IMR-90 (cell line): ENCODE data around the gene TBX1. TPM values are rescaled to one million over a fixed set of nuclear protein-coding genes. Genes with fewer than 3 reads are reported as not detected.

Experiments
- ATAC-seq: fragments of 200-7000 bp; cut with Tn5 transposase; 2 replicates; pipeline ENCODE4 v1.9.1; 2020; ENCODE audit warnings: low read depth, mild to moderate bottlenecking, moderate library complexity
- BruUV-seq: library from RNA; stranded (reverse); fragments of 400-500 nt; replicated peaks from 2 replicates; lab custom pipeline; 2021; lab: Mats Ljungman, UMichigan
- CTCF ChIA-PET: fragments of 300-600 bp; formaldehyde crosslinking; extraction: SDS; loops from one replicate; lab custom pipeline; 2021; ENCODE audit warnings: antibody characterized with exemption; lab: Yijun Ruan, JAX
- POLR2A ChIA-PET: fragments of 300-600 bp; sonication (Branson Sonifier 250); formaldehyde crosslinking; loops from one replicate; lab custom pipeline; 2022; ENCODE audit warnings: antibody characterized with exemption; ENCODE audit not compliant: unreplicated experiment; lab: Charles Lee
- DNase-seq: peaks from one replicate; pipeline ENCODE4 v3.0.0; 2013
- H2AFZ ChIP-seq: replicated peaks from 2 replicates; pipeline ENCODE3; 2013; ENCODE audit warnings: low read length, mild to moderate bottlenecking; ENCODE audit not compliant: poor library complexity
- H2AK5ac ChIP-seq: 2 replicates; pipeline ENCODE4 v1.6.1; 2013; ENCODE audit warnings: low read depth, low read length, inconsistent platforms
- H2AK9ac ChIP-seq: replicated peaks from 2 replicates; pipeline ENCODE3; 2013; ENCODE audit warnings: mild to moderate bottlenecking, low read depth, low read length, moderate library complexity; ENCODE audit not compliant: poor library complexity
- H2BK120ac ChIP-seq: 2 replicates; pipeline ENCODE4 v1.6.1; 2013; ENCODE audit warnings: low read depth, low read length, inconsistent platforms
- H2BK15ac ChIP-seq: 3 replicates; pipeline ENCODE4 v1.6.1; 2013; ENCODE audit warnings: low read depth, low read length, inconsistent platforms
- H2BK20ac ChIP-seq: 2 replicates; pipeline ENCODE4 v1.6.1; 2013; ENCODE audit warnings: low read depth, mild to moderate bottlenecking, inconsistent platforms, low read length, moderate library complexity
- H2BK5ac ChIP-seq: 2 replicates; pipeline ENCODE4 v1.6.1; 2013; ENCODE audit warnings: mild to moderate bottlenecking, low read depth, low read length, inconsistent platforms; ENCODE audit not compliant: poor library complexity, severe bottlenecking
- H3K14ac ChIP-seq: replicated peaks from 2 replicates; pipeline ENCODE4 v1.6.1; 2013; ENCODE audit warnings: low read depth, low read length, inconsistent platforms
- H3K18ac ChIP-seq: 2 replicates; pipeline ENCODE4 v1.6.1; 2013; ENCODE audit warnings: low read depth, low read length, control low read depth
- H3K23ac ChIP-seq: 2 replicates; pipeline ENCODE4 v1.6.1; 2013; ENCODE audit warnings: low read depth, low read length, inconsistent platforms
- H3K27ac ChIP-seq: 2 replicates; pipeline ENCODE4 v1.5.1; 2013; ENCODE audit warnings: mild to moderate bottlenecking, control low read depth, low read length; ENCODE audit not compliant: insufficient read depth
- H3K27me3 ChIP-seq: 2 replicates; pipeline ENCODE4 v1.6.1; 2013; ENCODE audit warnings: low read length; ENCODE audit not compliant: control insufficient read depth, insufficient read depth
- H3K36me3 ChIP-seq: 2 replicates; pipeline ENCODE4 v1.6.1; 2013; ENCODE audit warnings: low read length, mixed read lengths; ENCODE audit not compliant: control insufficient read depth, insufficient read depth
- H3K4ac ChIP-seq: 2 replicates; pipeline ENCODE4 v1.6.1; 2013; ENCODE audit warnings: low read depth, low read length, inconsistent platforms
- H3K4me1 ChIP-seq: 2 replicates; pipeline ENCODE4 v1.6.1; 2013; ENCODE audit warnings: low read length, mixed read lengths; ENCODE audit not compliant: control insufficient read depth, insufficient read depth
- H3K4me2 ChIP-seq: 2 replicates; pipeline ENCODE4 v1.6.1; 2013; ENCODE audit warnings: low read depth, mild to moderate bottlenecking, control low read depth, low read length, moderate library complexity
- H3K4me3 ChIP-seq: 2 replicates; pipeline ENCODE4 v1.5.1; 2013; ENCODE audit warnings: low read depth, mild to moderate bottlenecking, control low read depth, low read length, moderate library complexity; ENCODE audit not compliant: insufficient read depth
- H3K56ac ChIP-seq: 2 replicates; pipeline ENCODE4 v1.6.1; 2013; ENCODE audit warnings: low read length, inconsistent platforms; ENCODE audit not compliant: insufficient read depth; ENCODE audit errors: extremely low read depth
- H3K79me1 ChIP-seq, 2 experiments: 2 replicates each; pipeline ENCODE4 v1.6.1; 2013; ENCODE audit warnings: low read length in 2 of 2, inconsistent platforms in 1 of 2, low read depth in 1 of 2
- H3K9ac ChIP-seq: 2 replicates; pipeline ENCODE4 v1.6.1; 2013; ENCODE audit warnings: low read depth, low read length, control low read depth
- H3K9me1 ChIP-seq: 2 replicates; pipeline ENCODE4 v1.6.1; 2013; ENCODE audit warnings: low read length, inconsistent platforms; ENCODE audit not compliant: insufficient read depth
- H3K9me3 ChIP-seq: 2 replicates; pipeline ENCODE4 v1.6.1; 2013; ENCODE audit warnings: low read length; ENCODE audit not compliant: control insufficient read depth, insufficient read depth
- H4K20me1 ChIP-seq: 2 replicates; pipeline ENCODE4 v1.6.1; 2013; ENCODE audit warnings: low read length, inconsistent platforms; ENCODE audit not compliant: insufficient read depth
- H4K5ac ChIP-seq: 2 replicates; pipeline ENCODE4 v1.6.1; 2013; ENCODE audit warnings: mild to moderate bottlenecking, low read depth, low read length, control low read depth
- H4K8ac ChIP-seq, 2 experiments: 2 replicates each; pipeline ENCODE4 v1.6.1; 2013; ENCODE audit warnings: low read depth in 2 of 2, low read length in 2 of 2, control low read depth in 1 of 2, inconsistent platforms in 1 of 2
- H4K91ac ChIP-seq: 2 replicates; pipeline ENCODE4 v1.6.1; 2013; ENCODE audit warnings: low read depth, low read length, inconsistent platforms; ENCODE audit not compliant: insufficient read depth
- BHLHE40 ChIP-seq: fragments of 150-350 bp; IDR thresholded peaks from 2 replicates; pipeline ENCODE4 v1.6.1; 2016; ENCODE audit warnings: mild to moderate bottlenecking, low read depth, low read length
- CEBPB ChIP-seq: IDR thresholded peaks from 2 replicates; pipeline ENCODE4 v1.6.1; 2012; ENCODE audit warnings: low read depth, low read length, improper control_type of control experiment
- CHD1 ChIP-seq: IDR thresholded peaks from 2 replicates; pipeline ENCODE4 v1.6.1; 2012; ENCODE audit warnings: low read depth, low read length, improper control_type of control experiment
- CTCF ChIP-seq: conservative IDR thresholded peaks from 2 replicates; pipeline ENCODE4 v1.5.1; 2012; ENCODE audit warnings: mild to moderate bottlenecking, low read depth, low read length, improper control_type of control experiment
- ELK1 ChIP-seq: fragments of 150-350 bp; IDR thresholded peaks from 2 replicates; pipeline ENCODE4 v1.6.1; 2016; ENCODE audit warnings: low read depth, mild to moderate bottlenecking, low read length, moderate library complexity, borderline replicate concordance
- FOS ChIP-seq: fragments of 150-350 bp; IDR thresholded peaks from 2 replicates; pipeline ENCODE4 v1.6.1; 2016; ENCODE audit warnings: low read depth, low read length
- MAZ ChIP-seq: IDR thresholded peaks from 2 replicates; pipeline ENCODE4 v1.6.1; 2012; ENCODE audit warnings: low read depth, mild to moderate bottlenecking, low read length, improper control_type of control experiment, moderate library complexity, borderline replicate concordance
- MXI1 ChIP-seq: IDR thresholded peaks from 2 replicates; pipeline ENCODE4 v1.6.1; 2012; ENCODE audit warnings: low read depth, mild to moderate bottlenecking, low read length, moderate library complexity, borderline replicate concordance
- POLR2A ChIP-seq: IDR thresholded peaks from 2 replicates; pipeline ENCODE4 v1.6.1; 2012; ENCODE audit warnings: mild to moderate bottlenecking, low read depth, low read length
- RAD21 ChIP-seq: IDR thresholded peaks from 2 replicates; pipeline ENCODE4 v1.6.1; 2012; ENCODE audit warnings: low read length, improper control_type of control experiment
- RCOR1 ChIP-seq: IDR thresholded peaks from 2 replicates; pipeline ENCODE4 v1.6.1; 2012; ENCODE audit warnings: mild to moderate bottlenecking, low read length, improper control_type of control experiment; ENCODE audit not compliant: insufficient replicate concordance
- RFX5 ChIP-seq: IDR thresholded peaks from 2 replicates; pipeline ENCODE4 v1.8.0; 2012; ENCODE audit warnings: low read depth, mild to moderate bottlenecking, low read length, moderate library complexity
- SMC3 ChIP-seq: fragments of 150-350 bp; IDR thresholded peaks from 2 replicates; pipeline ENCODE4 v1.6.1; 2016; ENCODE audit warnings: low read depth, mild to moderate bottlenecking, antibody characterized with exemption, low read length, moderate library complexity
- WGBS, 2 experiments: methylation state at CpG; one replicate each; pipeline versions ENCODE4 v1.1.5 to v1.1.7; 2013; ENCODE audit warnings: missing lambda C conversion rate in 2 of 2; ENCODE audit not compliant: insufficient read length in 1 of 2; ENCODE audit errors: extremely low coverage in 2 of 2; 5-methylcytosine and 5-hydroxymethylcytosine counted together
- dilution Hi-C: fragments of 300-500 bp; cut with HindIII; formaldehyde crosslinking; loops from one replicate; pipeline ENCODE4 v1.14.3; 2018; ENCODE audit warnings: low sequenced_read_pairs; ENCODE audit not compliant: unreplicated experiment
- in situ Hi-C: fragments of 300-500 bp; cut with MboI; formaldehyde crosslinking; loops from 3 replicates; pipeline ENCODE4 v1.14.3; 2019; ENCODE audit warnings: low sequenced_read_pairs, inconsistent platforms, mixed read lengths
- intact Hi-C: fragments of 100-400 bp; cut with micrococcal nuclease; formaldehyde crosslinking; loops from 2 replicates; pipeline ENCODE4 v1.10.0; 2022
- polyA plus RNA-seq, 3 experiments: library from polyadenylated mRNA; depleted of rRNA; stranded (reverse); fragments of >200 nt; gene quantifications; 2 replicates each; pipeline ENCODE4 v1.2.3, GENCODE V29; 2012; ENCODE audit warnings: low replicate concordance in 1 of 3
- total RNA-seq: library from RNA; depleted of rRNA; stranded (reverse); fragments of >200 nt; gene quantifications from 2 replicates; pipeline ENCODE4 v1.2.3, GENCODE V29; 2012
- TF ChIP-seq, protein P1 (sequence below): fragments of 150-350 bp; IDR thresholded peaks from 2 replicates; pipeline ENCODE4 v1.6.1; 2017; ENCODE audit warnings: mild to moderate bottlenecking, antibody characterized with exemption, low read length, low read depth

Gene TBX1
- total and polyA plus RNA-seq, 2 of the 4 experiments (the other 2 are of a cell fraction), result 0.03 TPM; not detected in 1

DNA sequence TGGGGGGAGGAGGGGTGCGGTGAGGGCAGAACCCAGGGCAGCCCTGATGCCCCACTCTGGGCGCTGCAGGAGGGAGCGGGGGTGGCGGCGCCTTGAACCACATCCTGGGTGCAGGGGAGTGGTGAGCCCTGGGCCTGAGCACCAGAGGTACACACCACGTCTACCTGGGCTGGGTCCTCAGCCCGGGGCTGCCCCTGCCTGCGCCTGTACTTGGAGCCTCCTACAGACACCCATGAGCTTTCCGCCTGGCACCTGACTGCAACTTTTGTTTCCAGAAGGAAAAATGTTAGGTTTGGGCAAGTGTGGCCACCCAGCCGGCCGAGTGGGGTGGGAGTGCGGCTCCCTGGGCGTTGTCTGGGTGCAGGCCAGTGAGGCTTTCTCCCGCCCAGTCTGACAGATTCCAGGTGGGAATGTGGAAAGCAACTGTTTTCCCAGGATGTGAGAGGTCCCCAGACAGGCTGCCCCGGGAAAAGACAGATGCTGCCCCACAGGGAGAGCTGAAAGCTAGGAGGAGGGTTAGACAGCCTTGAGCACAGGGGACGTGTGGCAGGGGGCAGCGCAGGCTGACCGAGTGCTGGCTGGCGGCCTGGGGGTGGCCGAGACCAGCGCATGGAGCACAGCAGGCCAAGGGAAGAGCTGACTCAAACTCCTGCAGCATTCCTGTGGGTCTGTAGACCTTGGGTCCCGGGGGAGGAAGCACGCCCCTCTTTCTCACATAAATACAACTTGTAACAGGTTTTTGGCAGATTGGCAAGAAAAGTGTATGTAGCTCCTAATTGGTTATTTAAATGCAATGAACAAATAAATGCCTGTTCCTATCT lies 50.0 kb downstream of the TBX1 start:
- no peak overlapping the region for H3K27ac ChIP-seq
- intact Hi-C loops (no loop called here), dilution Hi-C loops (no loop called here), in situ Hi-C loops (no loop called here)
- H3K4me2 ChIP-seq, result no peak overlapping the region
- H2BK120ac ChIP-seq, result no peak overlapping the region
- no peaks in the 10 kb centered on the region for H3K36me3 ChIP-seq
- H4K20me1 ChIP-seq, result 0 out of 2 replicates have a peak, but pooled peaks cover 5% of the 10 kb centered on the region
- H3K18ac ChIP-seq, result no peak overlapping the region
- 0 out of 4 replicates have a peak overlapping the region, but pooled peaks of 1 of the 2 experiments have one; percentile 5 for H4K8ac ChIP-seq
- peak; percentile 81 for DNase-seq
- H2AFZ ChIP-seq, result peak overlapping the region; percentile 9
- H4K91ac ChIP-seq, result no peak overlapping the region
- H3K4me3 ChIP-seq, result no peak overlapping the region
- no peak overlapping the region for H2BK20ac ChIP-seq
- H3K23ac ChIP-seq, result no peak overlapping the region
- 81% methylated on average over 4 of the region's 23 CpGs; no CpG with 5 or more reads in 1 of the 2 experiments for WGBS, 2 experiments
- ChIA-PET POLR2A (no interaction called here), CTCF (no interaction called here)
- no peak overlapping the region for H2BK5ac ChIP-seq
- H2AK9ac ChIP-seq, result peak overlapping the region; percentile 65
- no peak overlapping the region for H2AK5ac ChIP-seq
- peak; percentile 91 for ATAC-seq
- no peaks in the 10 kb centered on the region for H3K9me3 ChIP-seq
- H3K56ac ChIP-seq, result no peak overlapping the region
- H3K9ac ChIP-seq, result no peak overlapping the region
- no peak overlapping the region for H2BK15ac ChIP-seq
- H3K9me1 ChIP-seq, result peaks cover 7% of the 10 kb centered on the region; the same call in 1 of the 2 replicates
- H4K5ac ChIP-seq, result no peak overlapping the region
- no peaks in the 10 kb centered on the region for H3K27me3 ChIP-seq
- BruUV-seq, result no TSS peak
- no peak overlapping the region for H3K14ac ChIP-seq
- peaks cover 14% of the 10 kb centered on the region for H3K4me1 ChIP-seq
- no peaks in the 10 kb centered on the region for H3K79me1 ChIP-seq
- H3K4ac ChIP-seq, result no peak overlapping the region
- 0 out of 2 replicates have a peak, but pooled peaks have one; percentile 23 for TF ChIP-seq MXI1
- peak; percentile 28; the same call in 1 of the 2 replicates for TF ChIP-seq MAZ
- TF ChIP-seq ELK1, result no peak
- TF ChIP-seq CTCF, result peak; percentile 26
- TF ChIP-seq FOS, result no peak
- TF ChIP-seq RFX5, result no peak
- TF ChIP-seq CEBPB, result no peak
- TF ChIP-seq, protein P1, sequence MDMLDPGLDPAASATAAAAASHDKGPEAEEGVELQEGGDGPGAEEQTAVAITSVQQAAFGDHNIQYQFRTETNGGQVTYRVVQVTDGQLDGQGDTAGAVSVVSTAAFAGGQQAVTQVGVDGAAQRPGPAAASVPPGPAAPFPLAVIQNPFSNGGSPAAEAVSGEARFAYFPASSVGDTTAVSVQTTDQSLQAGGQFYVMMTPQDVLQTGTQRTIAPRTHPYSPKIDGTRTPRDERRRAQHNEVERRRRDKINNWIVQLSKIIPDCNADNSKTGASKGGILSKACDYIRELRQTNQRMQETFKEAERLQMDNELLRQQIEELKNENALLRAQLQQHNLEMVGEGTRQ, result no peak
- no peak for TF ChIP-seq POLR2A
- TF ChIP-seq SMC3, result peak; percentile 6; the same call in 1 of the 2 replicates
- TF ChIP-seq BHLHE40, result peak; percentile 21; the same call in 1 of the 2 replicates
- TF ChIP-seq RAD21, result peak; percentile 34; the same call in 1 of the 2 replicates
- no peak for TF ChIP-seq RCOR1
- no peak for TF ChIP-seq CHD1
